Hematopoietic multipotent progenitor cell (in vitro differentiated cells): ENCODE data around the gene HOXC5. TPM values are rescaled to one million over a fixed set of nuclear protein-coding genes. Genes with fewer than 3 reads are reported as not detected.

Experiments
- DNase-seq, 3 donors: peaks; one replicate each; pipeline ENCODE4 v3.0.0-alpha.2; 2011 to 2015; ENCODE audit warnings: low read depth in 2 of 3, low spot score in 2 of 3
- total RNA-seq: library from RNA; depleted of rRNA; stranded (reverse); fragments of >200 nt; gene quantifications from one replicate; pipeline ENCODE4 v1.2.3, GENCODE V29; 2012

The HOXC5 gene
- total RNA-seq = not detected

DNA sequence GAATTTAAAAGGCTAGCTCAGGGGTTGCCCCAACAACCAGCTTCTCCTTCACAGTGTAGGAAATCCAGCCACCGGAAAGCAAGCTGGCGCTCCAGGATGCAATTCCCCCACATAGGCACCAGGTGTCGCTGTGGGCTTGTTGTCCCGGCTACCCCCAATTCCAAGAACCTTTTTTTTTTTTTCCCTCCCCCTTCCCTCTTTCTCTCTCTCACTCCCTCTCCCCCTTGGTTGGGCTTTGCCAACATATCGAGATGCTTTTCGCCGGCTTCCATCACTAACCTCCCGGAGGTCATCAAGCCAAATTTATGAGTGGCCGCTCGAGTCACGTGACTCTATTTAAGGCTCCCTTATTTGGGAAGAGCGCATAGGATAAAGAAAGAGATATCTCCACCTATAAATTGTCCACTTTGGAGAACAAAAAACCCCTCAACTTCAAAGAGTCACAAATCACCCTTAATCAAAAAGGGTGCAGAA lies at the start of gene HOXC5:
HOXC5 (plus strand) TSS at position 424 of the 474 bp plus-strand sequence. CDS start 73 bp downstream, outside the sequence.
- peak; percentile 42 to 76 (median 63) for DNase-seq

- no peak for DNase-seq
Observed at GRCh38 chr12:53983568-53983949, 49.3 kb upstream of the HOXC5 start.

DNA sequence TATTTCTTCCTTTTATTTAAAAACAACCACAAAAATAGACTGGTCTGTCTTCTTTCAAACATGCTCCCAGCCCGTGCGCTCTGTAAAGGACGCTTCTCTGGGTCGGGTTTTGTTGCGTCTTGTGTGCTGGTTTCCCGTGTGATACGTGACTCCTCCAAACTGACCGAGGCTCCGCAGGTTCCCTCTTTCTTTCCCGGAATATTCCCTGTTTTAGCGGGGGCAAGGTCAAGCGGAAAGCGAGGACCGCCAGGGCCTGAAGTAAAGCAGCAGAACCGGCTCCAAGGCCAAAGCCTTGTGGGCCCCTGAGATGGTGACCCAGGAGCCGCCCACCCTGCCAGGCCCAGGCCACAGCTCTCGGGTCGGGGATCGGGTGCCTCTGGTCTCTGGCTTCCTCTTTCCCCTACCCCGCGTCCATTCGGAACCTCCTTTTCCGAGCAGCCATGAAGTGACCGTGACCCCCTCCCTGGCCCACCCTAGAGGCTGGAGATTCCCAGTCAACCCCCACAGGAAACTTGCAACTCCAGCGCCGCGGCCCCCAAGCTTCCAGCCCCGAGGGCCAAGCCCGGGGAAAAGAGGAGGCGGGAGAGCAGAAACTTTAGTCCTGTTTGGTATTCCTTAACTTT lies 48.8 kb upstream of the HOXC5 start:
- no peak for DNase-seq

- peak in 2 of 3 donors; percentile 88 to 90 for DNase-seq
Observed at GRCh38 chr12:53984901-53985691, 47.8 kb upstream of the HOXC5 start, which contains the start of gene HOXC10. HOXC10 (plus strand) TSS chr12:53985146; CDS start chr12:53985260, 114 bp downstream.

GRCh38 chr12:53985692-53985993 lies 47.2 kb upstream of the HOXC5 start:
- no peak for DNase-seq

DNA sequence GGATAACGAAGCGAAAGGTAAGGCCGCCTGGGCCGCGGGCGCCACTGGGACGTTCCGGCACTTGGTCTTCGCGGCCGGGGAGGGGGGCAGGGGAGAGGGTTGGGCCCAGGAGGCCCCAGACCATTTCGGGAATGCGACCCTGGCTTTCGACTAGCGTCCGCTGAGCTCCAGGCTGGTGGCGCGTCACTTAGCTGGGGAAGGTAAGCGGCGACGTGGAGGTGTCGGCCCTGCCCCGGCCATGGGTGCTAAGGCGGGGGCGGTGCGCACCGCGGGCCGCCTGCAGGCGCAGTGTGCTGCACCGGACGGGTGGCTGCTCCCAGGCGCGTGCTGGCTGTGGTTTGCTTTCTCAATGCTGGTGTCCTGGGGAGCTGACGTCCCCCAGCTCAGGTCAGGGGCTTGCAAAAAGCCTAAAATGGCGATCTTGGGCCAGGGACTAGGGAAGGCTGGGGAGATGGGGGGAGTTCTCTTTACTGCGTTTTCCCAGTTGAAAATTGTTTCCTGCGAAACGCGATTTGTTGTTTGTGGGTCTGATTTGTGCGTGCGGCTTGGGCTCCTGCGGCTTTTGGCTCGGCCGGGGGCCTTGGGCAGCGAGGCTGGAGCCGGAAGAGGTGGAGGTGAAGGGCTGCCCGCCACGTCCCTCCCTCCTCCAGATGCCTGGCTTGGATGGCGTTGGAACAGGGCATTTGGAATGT lies 46.7 kb upstream of the HOXC5 start:
- DNase-seq = no peak

GRCh38 chr12:53986686-53987483 lies 46.0 kb upstream of the HOXC5 start:
- DNase-seq = no peak

DNA sequence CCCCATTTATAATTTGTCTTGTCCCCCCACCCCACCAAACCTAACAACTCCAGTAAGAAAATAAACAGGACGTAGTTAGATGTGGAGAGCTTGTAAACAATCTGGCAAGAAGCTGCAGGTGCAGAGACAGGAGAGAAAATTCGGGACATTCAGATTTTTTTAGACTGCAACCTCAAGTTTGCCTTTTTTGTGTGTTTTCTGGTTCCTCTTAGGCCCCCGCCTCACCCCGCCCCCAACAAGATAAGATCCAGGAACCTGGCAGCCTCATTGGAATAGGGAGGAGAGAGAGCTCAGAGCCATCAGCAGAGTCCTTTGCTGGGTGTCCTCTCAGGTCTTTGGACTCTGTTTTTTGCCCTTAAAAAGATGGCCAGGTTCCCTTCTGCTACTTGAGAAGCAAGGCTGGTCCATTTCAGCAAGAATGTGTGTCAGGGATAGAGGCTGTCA lies 45.0 kb upstream of the HOXC5 start:
- DNase-seq = no peak

DNA sequence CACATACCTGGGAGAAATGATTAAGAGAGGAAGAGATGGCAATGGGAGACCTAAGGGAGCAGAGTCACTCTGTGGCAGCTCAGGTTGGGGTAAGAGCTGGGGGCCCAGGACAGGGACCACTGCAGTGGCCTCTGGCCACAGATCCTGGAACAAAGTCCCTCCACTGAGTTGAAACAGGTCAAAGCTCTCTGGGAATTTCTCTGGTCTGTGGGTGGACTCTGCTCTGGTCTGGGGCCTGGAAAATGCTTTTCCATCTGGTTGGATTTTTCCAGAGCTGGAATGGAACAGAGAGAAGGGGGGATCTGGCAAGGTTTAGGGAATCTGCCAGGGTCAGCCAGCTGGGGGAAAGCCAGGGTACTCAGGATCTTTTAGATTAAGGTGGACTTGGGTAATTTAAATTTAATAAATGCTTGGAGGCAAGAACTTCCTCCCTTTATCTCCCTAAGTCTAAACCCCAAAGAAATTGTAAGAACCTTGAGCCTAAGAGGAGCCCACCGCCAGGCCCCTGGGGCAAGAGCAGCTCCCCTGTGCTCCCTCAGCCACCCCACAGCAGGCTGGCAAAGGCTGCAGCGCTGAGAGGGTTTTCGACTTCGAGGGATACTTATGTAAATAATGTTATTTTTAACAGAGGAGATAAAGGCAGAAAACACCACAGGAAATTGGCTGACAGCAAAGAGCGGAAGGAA lies 44.2 kb upstream of the HOXC5 start:
- DNase-seq = no peak

DNA sequence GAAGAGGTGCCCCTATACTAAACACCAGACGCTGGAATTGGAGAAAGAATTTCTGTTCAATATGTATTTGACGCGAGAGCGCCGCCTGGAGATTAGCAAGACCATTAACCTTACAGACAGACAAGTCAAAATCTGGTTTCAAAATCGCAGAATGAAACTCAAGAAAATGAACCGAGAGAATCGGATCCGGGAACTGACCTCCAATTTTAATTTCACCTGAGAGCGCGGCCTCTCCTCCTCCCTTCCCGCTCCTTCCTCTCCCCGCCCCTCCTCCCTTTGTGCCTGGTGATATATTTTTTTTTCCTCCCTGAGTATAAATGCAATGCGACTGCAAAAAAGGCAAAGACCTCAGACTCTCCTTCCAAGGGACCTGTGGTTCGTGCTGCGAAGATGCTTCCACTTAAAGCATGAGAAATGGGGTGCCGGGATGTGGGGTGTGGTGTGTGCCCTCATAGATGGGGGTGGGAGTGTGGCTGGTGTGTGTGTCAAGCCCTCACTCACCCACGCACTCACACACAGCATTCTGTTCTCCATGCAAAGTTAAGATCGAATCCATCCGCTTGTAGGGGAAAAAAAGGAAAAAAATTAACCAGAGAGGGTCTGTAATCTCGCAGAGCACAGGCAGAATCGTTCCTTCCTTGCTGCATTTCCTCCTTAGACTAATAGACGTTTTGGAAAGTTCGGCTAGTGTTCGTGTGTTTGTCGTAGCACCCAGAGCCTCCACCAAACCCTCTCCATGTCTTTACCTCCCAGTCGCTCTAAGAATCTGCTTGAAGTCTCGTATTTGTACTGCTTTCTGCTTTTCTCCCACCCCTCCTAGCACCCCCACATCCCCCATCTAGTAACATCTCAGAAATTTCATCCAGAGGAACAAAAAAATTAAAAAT lies 43.4 kb upstream of the HOXC5 start:
- peak in 2 of 3 donors; percentile 67 to 76 for DNase-seq

DNA sequence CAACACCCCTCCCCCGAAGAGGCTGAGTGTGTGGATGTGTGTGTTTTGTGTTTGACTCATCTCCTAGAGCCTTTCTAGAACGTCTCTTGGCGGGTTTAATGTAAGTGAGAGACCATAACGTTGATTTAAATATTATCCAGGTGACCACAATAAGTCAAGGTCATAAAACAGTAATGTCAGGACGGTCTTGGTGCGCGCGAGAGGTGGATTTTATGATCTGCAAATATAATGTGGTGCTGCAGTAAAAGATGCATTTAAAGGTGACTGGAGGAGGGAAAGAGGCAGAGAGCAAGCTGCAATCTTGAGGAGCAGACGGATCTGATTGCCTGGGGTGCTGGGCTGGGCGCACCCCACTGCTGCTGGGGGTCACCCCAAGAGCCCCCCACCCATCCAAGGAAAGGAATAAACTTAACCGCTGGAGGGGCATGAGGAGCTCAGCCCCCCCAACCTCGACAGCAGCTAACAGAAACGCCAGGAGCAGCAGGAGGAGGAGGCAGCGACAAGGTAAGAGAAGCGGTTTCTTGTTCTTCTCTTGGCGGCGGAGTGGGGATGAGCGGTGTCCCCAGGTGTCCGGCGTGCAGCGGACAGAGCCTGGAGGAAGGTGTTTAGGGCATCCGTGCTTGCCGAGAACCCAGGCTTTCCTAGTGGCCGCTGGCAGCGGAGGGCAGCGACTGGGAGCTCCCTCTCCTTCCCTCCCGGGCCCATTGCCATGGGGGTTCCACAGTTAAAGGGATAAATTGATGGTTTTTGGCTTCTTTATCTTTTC lies 42.4 kb upstream of the HOXC5 start:
- no peak for DNase-seq

- DNase-seq = no peak
Observed at GRCh38 chr12:53991077-53991460, 41.8 kb upstream of the HOXC5 start.

- DNase-seq = no peak
Observed at GRCh38 chr12:53992377-53992889, 40.4 kb upstream of the HOXC5 start.

- no peak for DNase-seq
Observed at GRCh38 chr12:53993162-53994008, 39.5 kb upstream of the HOXC5 start.

DNA sequence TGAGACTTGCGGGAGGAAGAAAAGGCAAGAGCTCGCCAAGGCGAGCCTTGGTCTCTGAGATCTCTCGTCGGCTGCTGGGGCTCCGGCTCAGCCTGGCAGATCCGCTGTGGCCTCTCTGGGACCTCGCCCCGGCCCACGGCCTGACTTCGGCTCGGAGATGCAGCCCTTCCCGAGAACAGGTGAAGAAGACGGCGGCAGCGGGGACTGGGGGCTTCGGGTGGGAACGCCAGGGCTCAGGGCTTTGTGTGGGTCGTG lies 38.9 kb upstream of the HOXC5 start:
- no peak for DNase-seq

DNA sequence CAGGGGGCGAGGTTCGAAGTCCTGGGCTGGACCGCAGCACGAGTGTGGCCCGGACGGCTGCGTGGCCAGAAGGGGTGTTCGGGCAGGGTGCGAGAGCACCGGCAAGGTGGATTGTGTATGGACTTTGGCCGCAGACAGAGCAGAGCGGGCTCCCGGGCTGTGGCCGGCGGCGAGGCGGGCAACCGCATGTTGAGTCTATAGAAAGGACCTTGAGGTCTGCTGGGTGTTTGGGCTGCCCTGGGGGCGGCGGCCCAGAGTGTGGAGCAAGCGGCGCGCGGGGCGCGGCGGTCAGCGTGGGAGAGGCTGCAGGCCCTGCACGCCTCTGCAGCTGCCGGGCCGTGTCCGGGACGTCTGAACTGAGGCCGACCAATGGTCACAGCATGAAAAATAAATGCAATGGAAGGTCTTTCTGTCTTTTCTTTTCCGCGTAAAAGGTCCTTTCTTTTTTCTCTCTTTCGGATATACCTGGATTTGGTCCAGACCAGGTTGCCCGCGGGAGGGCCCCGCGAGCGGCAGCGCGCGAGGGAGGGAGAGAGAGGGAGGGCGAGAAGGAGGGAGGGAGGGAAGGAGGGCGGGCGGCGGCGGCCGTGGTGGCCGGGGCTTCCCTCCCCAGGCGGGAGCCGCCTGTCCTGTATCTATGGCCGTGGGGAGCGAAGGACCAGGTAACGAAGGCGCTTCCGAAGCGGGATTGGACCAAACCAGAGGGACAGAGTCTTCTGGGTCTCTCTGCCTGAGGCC lies 38.4 kb upstream of the HOXC5 start:
- no peak for DNase-seq

- no peak for DNase-seq
Observed at GRCh38 chr12:53995002-53995377, 37.9 kb upstream of the HOXC5 start.
